Measurements from ENCODE around the gene CCDC175.

- TF ChIP-seq POLR2AphosphoS5 (IDR thresholded peaks at IDR 0.05; ENCODE audit: borderline replicate concordance, low read depth, low read length), result no peak
- no peak for TF ChIP-seq EZH2 (IDR thresholded peaks at IDR 0.05)
- no peak for TF ChIP-seq FOXP2 (optimal IDR thresholded peaks at IDR 0.05; ENCODE audit: control extremely low read depth, extremely low read length, insufficient read depth)
Measured at GRCh38 chr14:59458486-59458885, 118.1 kb downstream of the CCDC175 start.
